ENCODE measurements around the gene TEX22.

- TF ChIP-seq CTCF (IDR thresholded peaks at IDR 0.05) = no peak
- no peak for TF ChIP-seq POLR2A (IDR thresholded peaks at IDR 0.05)
Observed at GRCh38 chr14:105358943-105359342, 39.4 kb upstream of the TEX22 start.
